PC-9 (cell line): ENCODE measurements around the gene TCF3. TPM values are rescaled to one million over a fixed set of nuclear protein-coding genes. Genes with fewer than 3 reads are reported as not detected.
A peak's percentile ranks its signal among the peaks of the same experiment; 100 is the strongest.

Experiments used
- BruUV-seq: library from RNA; stranded (reverse); fragments of 400-500 nt; replicated peaks from 2 replicates; lab custom pipeline; 2021; lab: Mats Ljungman, UMichigan
- CTCF ChIA-PET: fragments of 300-600 bp; sonication (Branson Sonifier 250); formaldehyde crosslinking; loops from one replicate; lab custom pipeline; 2022; ENCODE audit warnings: antibody characterized with exemption; lab: Charles Lee
- POLR2A ChIA-PET: fragments of 300-600 bp; sonication (Branson Sonifier 250); formaldehyde crosslinking; loops from one replicate; lab custom pipeline; 2022; ENCODE audit warnings: antibody characterized with exemption; ENCODE audit not compliant: unreplicated experiment; lab: Charles Lee
- DNase-seq, 2 experiments: peaks; one replicate each; pipeline versions ENCODE4 v3.0.0 to v3.0.0-alpha.2; 2015 to 2022; ENCODE audit warnings: mixed read lengths in 1 of 2
- H2AFZ ChIP-seq: fragments of 200-600 bp; sonication (generic); 2 replicates; pipeline ENCODE4 v1.8.1; 2017; ENCODE audit warnings: antibody characterized with exemption
- H3F3A ChIP-seq: fragments of 200-600 bp; sonication (generic); 2 replicates; pipeline ENCODE4 v1.8.1; 2017; ENCODE audit warnings: antibody characterized with exemption, mild to moderate bottlenecking, low read depth; ENCODE audit not compliant: insufficient read depth
- H3K27ac ChIP-seq: fragments of 200-600 bp; sonication (generic); 2 replicates; pipeline ENCODE4 v1.6.1; 2016; ENCODE audit warnings: mixed run types
- H3K27me3 ChIP-seq: fragments of 200-600 bp; sonication (generic); 2 replicates; pipeline ENCODE4 v1.6.1; 2016; ENCODE audit warnings: low read depth, mixed run types; ENCODE audit not compliant: insufficient read depth
- H3K36me3 ChIP-seq: fragments of 200-600 bp; sonication (generic); 2 replicates; pipeline ENCODE4 v1.6.1; 2016; ENCODE audit warnings: low read depth, mixed run types
- H3K4me1 ChIP-seq: fragments of 200-600 bp; sonication (generic); replicated peaks from 2 replicates; pipeline ENCODE4 v1.6.1; 2016; ENCODE audit warnings: mixed run types; ENCODE audit not compliant: insufficient read depth
- H3K4me2 ChIP-seq: fragments of 200-600 bp; sonication (generic); 2 replicates; pipeline ENCODE4 v1.6.1; 2017; ENCODE audit warnings: mixed run types
- H3K4me3 ChIP-seq: fragments of 200-600 bp; sonication (generic); 2 replicates; pipeline ENCODE4 v1.6.1; 2016; ENCODE audit warnings: mixed run types
- H3K79me2 ChIP-seq: fragments of 200-600 bp; sonication (generic); 2 replicates; pipeline ENCODE4 v1.6.1; 2017; ENCODE audit warnings: low read depth, mixed run types
- H3K9me2 ChIP-seq: fragments of 200-600 bp; sonication (generic); 2 replicates; pipeline ENCODE4 v1.8.1; 2017; ENCODE audit warnings: mild to moderate bottlenecking; ENCODE audit not compliant: insufficient read depth
- H3K9me3 ChIP-seq: fragments of 200-600 bp; sonication (generic); 2 replicates; pipeline ENCODE4 v1.8.1; 2016; ENCODE audit warnings: low read depth; ENCODE audit not compliant: insufficient read depth
- H4K20me1 ChIP-seq: fragments of 200-600 bp; sonication (generic); 2 replicates; pipeline ENCODE4 v1.8.1; 2017; ENCODE audit not compliant: insufficient read depth
- EZH2 ChIP-seq: fragments of 200-600 bp; sonication (generic); IDR thresholded peaks from 2 replicates; pipeline ENCODE4 v1.8.0; 2017; ENCODE audit warnings: antibody characterized with exemption, low read depth
- intact Hi-C: fragments of 100-400 bp; cut with micrococcal nuclease; formaldehyde crosslinking; loops from one replicate; pipeline ENCODE4 v1.10.0; 2022; ENCODE audit not compliant: unreplicated experiment
- total RNA-seq: library from RNA; stranded (reverse); gene quantifications from 2 replicates; pipeline ENCODE4 v1.2.3, GENCODE V29; 2021
- TF ChIP-seq, protein P1 (sequence below): fragments of 200-600 bp; sonication (generic); conservative IDR thresholded peaks from 2 replicates; pipeline ENCODE4 v1.6.1; 2017; ENCODE audit warnings: mixed run types, antibody characterized with exemption, mild to moderate bottlenecking, moderate library complexity

TCF3 gene
- total RNA-seq, 1 experiment from 2014 or later = 98.0 TPM

DNA sequence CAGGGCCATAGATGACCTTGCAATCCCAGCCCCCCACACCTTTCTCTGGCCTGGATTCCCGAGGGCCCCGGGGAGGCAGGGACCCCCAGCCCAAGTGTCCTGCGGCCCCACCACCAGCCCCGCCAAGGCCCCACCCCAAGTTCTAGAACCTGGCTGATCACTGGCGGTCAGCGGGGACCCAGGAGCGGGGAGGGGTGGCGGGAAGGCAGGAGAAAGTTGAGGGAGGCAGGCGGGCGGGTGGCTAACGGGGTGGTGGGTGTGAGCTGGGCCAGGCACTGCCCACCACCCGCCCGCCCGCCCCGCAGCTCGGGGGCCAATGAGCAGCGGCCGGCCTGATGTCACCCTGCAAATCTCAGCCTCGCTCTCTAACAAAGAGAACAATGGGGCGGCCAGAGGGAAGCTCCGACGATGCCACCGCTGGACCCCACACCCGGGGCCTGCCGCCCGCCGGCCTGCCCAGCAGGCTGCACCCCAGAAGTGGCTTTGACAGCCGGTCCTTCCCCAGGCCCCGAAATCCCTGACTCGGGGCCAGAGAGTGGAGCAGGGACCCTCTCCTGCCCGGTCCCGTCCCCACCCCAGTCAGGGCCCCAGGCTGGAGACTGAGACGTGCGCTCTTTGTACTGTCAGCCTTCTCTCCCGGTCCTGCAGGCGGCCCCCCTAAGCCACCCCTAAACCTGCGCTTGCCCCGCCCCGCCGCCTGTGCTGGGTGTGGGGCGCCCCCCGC is 85.9 kb downstream of the TCF3 start:
- H3K79me2 ChIP-seq = 0 out of 2 replicates have a peak, but pooled peaks cover 8% of the 10 kb centered on the region
- H3F3A ChIP-seq = peaks cover 5% of the 10 kb centered on the region; the same call in 1 of the 2 replicates
- H3K4me1 ChIP-seq = peaks cover 4% of the 10 kb centered on the region; the same call in 1 of the 2 replicates
- no TSS peak for BruUV-seq
- CTCF ChIA-PET = interaction anchor here (0.6 to 0.7 kb wide), 3 partner anchors 24 to 38 kb away, joined by 3 to 7 read pairs (median 3); no protein-coding TSS in a partner anchor
- H3K27ac ChIP-seq = no peak overlapping the region
- no peak for TF ChIP-seq EZH2
- TF ChIP-seq, protein P1, sequence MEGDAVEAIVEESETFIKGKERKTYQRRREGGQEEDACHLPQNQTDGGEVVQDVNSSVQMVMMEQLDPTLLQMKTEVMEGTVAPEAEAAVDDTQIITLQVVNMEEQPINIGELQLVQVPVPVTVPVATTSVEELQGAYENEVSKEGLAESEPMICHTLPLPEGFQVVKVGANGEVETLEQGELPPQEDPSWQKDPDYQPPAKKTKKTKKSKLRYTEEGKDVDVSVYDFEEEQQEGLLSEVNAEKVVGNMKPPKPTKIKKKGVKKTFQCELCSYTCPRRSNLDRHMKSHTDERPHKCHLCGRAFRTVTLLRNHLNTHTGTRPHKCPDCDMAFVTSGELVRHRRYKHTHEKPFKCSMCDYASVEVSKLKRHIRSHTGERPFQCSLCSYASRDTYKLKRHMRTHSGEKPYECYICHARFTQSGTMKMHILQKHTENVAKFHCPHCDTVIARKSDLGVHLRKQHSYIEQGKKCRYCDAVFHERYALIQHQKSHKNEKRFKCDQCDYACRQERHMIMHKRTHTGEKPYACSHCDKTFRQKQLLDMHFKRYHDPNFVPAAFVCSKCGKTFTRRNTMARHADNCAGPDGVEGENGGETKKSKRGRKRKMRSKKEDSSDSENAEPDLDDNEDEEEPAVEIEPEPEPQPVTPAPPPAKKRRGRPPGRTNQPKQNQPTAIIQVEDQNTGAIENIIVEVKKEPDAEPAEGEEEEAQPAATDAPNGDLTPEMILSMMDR = no peak
- no peaks in the 10 kb centered on the region for H3K9me3 ChIP-seq
- peaks cover 4% of the 10 kb centered on the region; the same call in 1 of the 2 replicates for H4K20me1 ChIP-seq
- no peaks in the 10 kb centered on the region for H3K27me3 ChIP-seq
- no peaks in the 10 kb centered on the region for H3K36me3 ChIP-seq
- H3K4me2 ChIP-seq = peak overlapping the region; percentile 73
- POLR2A ChIA-PET = interaction anchor here (0.6 kb wide), 1 partner anchor 466 kb away, joined by 3 read pairs; no protein-coding TSS in a partner anchor
- H3K4me3 ChIP-seq = peak overlapping the region; percentile 55; the same call in 1 of the 2 replicates
- no peak overlapping the region for H2AFZ ChIP-seq
- no peaks in the 10 kb centered on the region for H3K9me2 ChIP-seq
- peak in 1 of 2 experiments; percentile 70 for DNase-seq
- intact Hi-C loops = no loop called here

DNA sequence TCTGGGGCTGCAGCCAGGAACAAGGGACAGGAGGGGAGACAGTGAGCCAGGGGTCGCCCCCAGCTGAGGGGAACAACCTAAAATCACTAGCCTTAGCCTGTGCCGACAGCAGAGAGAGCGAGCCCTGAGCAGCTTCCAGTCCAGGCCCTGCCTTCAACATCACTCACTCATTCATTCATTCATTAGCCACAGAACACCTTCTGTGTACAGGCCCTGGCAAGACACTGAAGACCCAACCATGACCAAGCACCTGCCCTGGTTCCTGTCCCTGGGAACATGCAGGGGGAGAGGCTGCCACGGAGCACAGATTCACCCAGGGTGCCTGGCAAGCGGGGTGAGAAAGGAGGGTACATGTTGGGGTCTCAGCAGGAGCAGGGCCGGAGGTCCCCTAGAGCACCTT is 89.2 kb downstream of the TCF3 start:
- TF ChIP-seq, protein P1 = no peak
- TF ChIP-seq EZH2 = no peak
- no peak overlapping the region for H3K27ac ChIP-seq
- peaks cover 4% of the 10 kb centered on the region; the same call in 1 of the 2 replicates for H4K20me1 ChIP-seq
- no peak overlapping the region for H3K4me2 ChIP-seq
- H3K9me3 ChIP-seq = no peaks in the 10 kb centered on the region
- no peaks in the 10 kb centered on the region for H3K36me3 ChIP-seq
- DNase-seq = no peak
- intact Hi-C loops = no loop called here
- POLR2A ChIA-PET = no interaction called here
- BruUV-seq = no TSS peak
- no peaks in the 10 kb centered on the region for H3K4me1 ChIP-seq
- no peaks in the 10 kb centered on the region for H3K9me2 ChIP-seq
- H2AFZ ChIP-seq = no peak overlapping the region
- no peaks in the 10 kb centered on the region for H3F3A ChIP-seq
- H3K4me3 ChIP-seq = no peak overlapping the region
- H3K79me2 ChIP-seq = 0 out of 2 replicates have a peak, but pooled peaks cover 8% of the 10 kb centered on the region
- CTCF ChIA-PET = no interaction called here
- no peaks in the 10 kb centered on the region for H3K27me3 ChIP-seq

DNA sequence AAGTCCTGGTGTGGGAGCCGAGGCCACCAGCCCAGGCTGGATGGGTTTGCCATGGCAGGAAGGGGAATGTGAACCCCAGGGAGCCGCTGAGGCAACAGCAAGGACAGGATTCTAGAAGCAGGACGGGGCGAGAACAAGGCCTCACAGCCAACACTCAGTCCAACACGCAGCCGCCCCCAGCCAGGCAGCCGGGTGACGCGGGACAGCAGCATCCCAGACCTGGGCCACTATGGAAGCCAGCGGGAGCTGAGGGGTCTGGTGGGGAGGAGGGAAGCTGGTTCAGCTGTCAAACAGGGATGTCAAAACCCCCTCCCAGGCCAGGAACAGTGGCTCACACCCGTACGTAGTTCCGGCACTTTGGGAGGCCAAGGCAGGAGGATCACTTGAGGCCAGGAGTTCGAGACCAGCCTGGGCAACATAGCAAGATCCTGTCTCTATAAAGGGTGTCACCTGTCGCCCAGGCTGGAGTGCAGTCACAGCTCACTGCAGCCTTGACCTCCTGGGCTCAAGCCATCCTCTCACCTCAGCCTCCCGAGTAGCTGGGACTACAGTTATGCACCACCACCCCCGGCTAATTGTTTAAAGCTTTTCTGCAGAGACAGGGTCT is 91.1 kb downstream of the TCF3 start:
- POLR2A ChIA-PET = no interaction called here
- no peak for TF ChIP-seq EZH2
- TF ChIP-seq, protein P1 = no peak
- Histone ChIP-seq H3K79me2 (0 out of 2 replicates have a peak, but pooled peaks cover 8% of the 10 kb centered on the region), H2AFZ (no peak overlapping the region), H3K27me3 (no peaks in the 10 kb centered on the region), H3F3A (no peaks in the 10 kb centered on the region), H3K27ac (no peak overlapping the region), H3K4me1 (no peaks in the 10 kb centered on the region), H3K36me3 (no peaks in the 10 kb centered on the region), H3K4me3 (no peak overlapping the region), H4K20me1 (peaks cover 4% of the 10 kb centered on the region; the same call in 1 of the 2 replicates), H3K9me2 (no peaks in the 10 kb centered on the region), H3K9me3 (no peaks in the 10 kb centered on the region), H3K4me2 (no peak overlapping the region)
- no TSS peak for BruUV-seq
- intact Hi-C loops = no loop called here
- no peak for DNase-seq
- CTCF ChIA-PET = no interaction called here
